GM12891 (cell line): ENCODE measurements around the gene CIB2.

Experiments
- PAX5 ChIP-seq: IDR thresholded peaks from 2 replicates; pipeline ENCODE4 v1.6.1; 2011; ENCODE audit warnings: low read length, moderate library complexity, mild to moderate bottlenecking; ENCODE audit not compliant: insufficient read depth, severe bottlenecking
- POLR2A ChIP-seq: IDR thresholded peaks from 2 replicates; pipeline ENCODE4 v1.6.1; 2011; ENCODE audit warnings: low read depth, low read length, control low read depth
- POLR2AphosphoS5 ChIP-seq: IDR thresholded peaks from 2 replicates; pipeline ENCODE4 v1.6.1; 2011; ENCODE audit warnings: low read depth, low read length, control low read depth
- SPI1 ChIP-seq: IDR thresholded peaks from 2 replicates; pipeline ENCODE4 v1.6.1; 2011; ENCODE audit warnings: low read depth, low read length, control low read depth
- TAF1 ChIP-seq: IDR thresholded peaks from 2 replicates; pipeline ENCODE4 v1.6.1; 2011; ENCODE audit warnings: low read depth, low read length, control low read depth

- TF ChIP-seq POLR2A (no peak), POLR2AphosphoS5 (no peak), TAF1 (no peak), SPI1 (peak; percentile 53), PAX5 (no peak)
Measured at GRCh38 chr15:78056714-78057269, 74.5 kb downstream of the CIB2 start.
